ENCODE data around the gene GIMAP1. TPM values are rescaled to one million over a fixed set of nuclear protein-coding genes. Genes with fewer than 3 reads are reported as not detected.

The GIMAP1 gene
- total RNA-seq, 1 donor from 2014 or later = not detected

- no peak for DNase-seq (ENCODE audit: low read depth)
These were observed 5.6 kb downstream of the GIMAP1 start for GRCh38 chr7:150721970-150722373.

- DNase-seq (ENCODE audit: low read depth) = no peak
These were observed 6.1 kb downstream of the GIMAP1 start for GRCh38 chr7:150722431-150722931.

- no peak for DNase-seq (ENCODE audit: low read depth)
These were observed 7.1 kb downstream of the GIMAP1 start for GRCh38 chr7:150723467-150723866.

- DNase-seq (ENCODE audit: low read depth) = no peak
These were observed 11.0 kb downstream of the GIMAP1 start for GRCh38 chr7:150727381-150727780.

GRCh38 chr7:150728011-150728410, 11.6 kb downstream of the GIMAP1 start:
- no peak for DNase-seq (ENCODE audit: low read depth)

- DNase-seq (ENCODE audit: low read depth) = no peak
These were observed 12.2 kb downstream of the GIMAP1 start for GRCh38 chr7:150728609-150729008.

GRCh38 chr7:150731916-150732315, 15.5 kb downstream of the GIMAP1 start:
- DNase-seq (ENCODE audit: low read depth) = no peak

GRCh38 chr7:150732786-150733481, 16.5 kb downstream of the GIMAP1 start:
- DNase-seq (ENCODE audit: low read depth) = no peak

- no peak for DNase-seq (ENCODE audit: low read depth)
These were observed 17.2 kb downstream of the GIMAP1 start for GRCh38 chr7:150733482-150734095.

- DNase-seq (ENCODE audit: low read depth) = no peak
These were observed 17.8 kb downstream of the GIMAP1 start for GRCh38 chr7:150734254-150734653.

GRCh38 chr7:150735596-150736358, 19.4 kb downstream of the GIMAP1 start:
- DNase-seq (ENCODE audit: low read depth) = no peak

- no peak for DNase-seq (ENCODE audit: low read depth)
These were observed 20.5 kb downstream of the GIMAP1 start for GRCh38 chr7:150736864-150737263.

GRCh38 chr7:150737265-150738055, 21.0 kb downstream of the GIMAP1 start, which contains the start of gene GIMAP5:
GIMAP5 (plus strand) TSS chr7:150737418; CDS start chr7:150740885, 3,467 bp downstream.
- DNase-seq (ENCODE audit: low read depth) = no peak

GRCh38 chr7:150738092-150738491, 21.7 kb downstream of the GIMAP1 start:
- no peak for DNase-seq (ENCODE audit: low read depth)

GRCh38 chr7:150738591-150739001, 22.2 kb downstream of the GIMAP1 start:
- no peak for DNase-seq (ENCODE audit: low read depth)

- DNase-seq (ENCODE audit: low read depth) = no peak
These were observed 22.6 kb downstream of the GIMAP1 start for GRCh38 chr7:150739033-150739432.

- no peak for DNase-seq (ENCODE audit: low read depth)
These were observed 23.6 kb downstream of the GIMAP1 start for GRCh38 chr7:150740053-150740452.

- DNase-seq (ENCODE audit: low read depth) = no peak
These were observed 26.0 kb downstream of the GIMAP1 start for GRCh38 chr7:150742286-150742968.

- DNase-seq (ENCODE audit: low read depth) = no peak
These were observed 27.7 kb downstream of the GIMAP1 start for GRCh38 chr7:150744041-150744656.

GRCh38 chr7:150745086-150745485, 28.7 kb downstream of the GIMAP1 start:
- no peak for DNase-seq (ENCODE audit: low read depth)
